Activated CD4-positive, alpha-beta T cell treated with anti-CD3 and anti-CD28 coated beads, Interleukin-2, Interleukin-4, amounts not matched to agents 100 ng/mL and 50 ng/mL, durations not matched to agents 16 hours and 8 hours (primary cell): ENCODE results near the gene OR7G2.
"Not testable (repeated sequence)": the region's sequence is repeated elsewhere in the genome, so short reads cannot be mapped to it uniquely, and the experiment has no call there.

Experiments
- DNase-seq: peaks from one replicate; pipeline ENCODE4 v3.0.0-alpha.2; 2020; ENCODE audit warnings: low spot score

The OR7G2 gene

DNA sequence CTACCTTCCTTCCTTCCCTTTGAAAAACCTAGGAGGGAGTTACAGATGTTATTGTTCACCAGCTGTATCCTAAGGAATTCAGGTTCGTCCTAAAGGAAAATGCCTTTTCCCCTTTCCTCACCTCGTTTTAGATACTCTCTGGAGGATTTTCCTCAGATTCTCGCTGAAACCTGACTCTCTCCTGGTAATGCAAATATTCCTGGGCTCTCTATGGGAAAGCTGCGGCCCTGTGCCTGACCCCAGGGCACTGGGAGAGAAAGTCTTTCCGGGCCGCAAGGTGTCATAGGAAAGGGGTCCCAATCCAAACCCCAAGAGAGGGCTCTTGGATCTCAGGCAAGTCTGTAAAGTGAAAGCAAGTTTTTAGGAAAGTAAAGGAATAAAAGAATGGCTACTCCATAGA lies 33.5 kb downstream of the OR7G2 start:
- no peak for DNase-seq

DNA sequence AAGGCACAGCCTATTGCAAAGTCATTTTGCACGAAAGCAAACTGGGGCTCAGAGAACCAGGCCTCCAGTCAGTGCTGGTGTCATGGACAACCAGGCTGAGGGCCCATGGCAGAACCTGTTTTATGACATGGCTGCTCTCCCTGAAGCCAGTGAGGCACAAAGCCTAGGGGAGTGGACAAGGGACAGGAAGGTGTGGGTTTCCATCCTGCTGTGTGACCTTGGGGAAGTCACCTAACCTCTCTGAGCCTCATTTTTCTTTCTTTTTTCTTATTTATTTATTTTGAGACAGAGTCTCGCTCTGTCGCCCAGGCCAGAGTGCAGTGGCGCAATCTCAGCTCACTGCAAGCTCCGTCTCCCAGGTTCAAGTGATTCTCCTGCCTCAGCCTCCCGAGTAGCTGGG lies 35.6 kb downstream of the OR7G2 start:
- DNase-seq = not testable (repeated sequence)

DNA sequence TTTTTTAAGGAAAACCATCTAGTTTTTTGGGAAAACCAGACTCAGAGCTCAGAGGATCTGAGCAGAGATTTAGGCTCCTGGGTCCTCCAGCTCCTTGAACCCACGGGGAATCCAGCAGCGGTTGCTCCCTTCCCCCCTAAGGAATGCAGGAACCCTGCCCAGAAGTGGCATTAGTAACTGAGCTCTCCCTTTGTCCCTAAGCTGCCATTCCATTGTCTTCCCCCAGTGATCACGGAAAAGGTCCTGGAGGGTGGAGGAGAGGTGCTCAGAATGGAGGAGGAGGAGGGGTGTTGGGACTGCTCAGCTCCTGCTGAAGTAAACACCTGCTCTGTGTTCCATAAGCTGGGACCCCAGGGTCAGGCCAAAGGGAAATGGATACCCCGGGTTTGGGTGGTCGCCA lies 37.2 kb downstream of the OR7G2 start:
- DNase-seq = no peak

DNA sequence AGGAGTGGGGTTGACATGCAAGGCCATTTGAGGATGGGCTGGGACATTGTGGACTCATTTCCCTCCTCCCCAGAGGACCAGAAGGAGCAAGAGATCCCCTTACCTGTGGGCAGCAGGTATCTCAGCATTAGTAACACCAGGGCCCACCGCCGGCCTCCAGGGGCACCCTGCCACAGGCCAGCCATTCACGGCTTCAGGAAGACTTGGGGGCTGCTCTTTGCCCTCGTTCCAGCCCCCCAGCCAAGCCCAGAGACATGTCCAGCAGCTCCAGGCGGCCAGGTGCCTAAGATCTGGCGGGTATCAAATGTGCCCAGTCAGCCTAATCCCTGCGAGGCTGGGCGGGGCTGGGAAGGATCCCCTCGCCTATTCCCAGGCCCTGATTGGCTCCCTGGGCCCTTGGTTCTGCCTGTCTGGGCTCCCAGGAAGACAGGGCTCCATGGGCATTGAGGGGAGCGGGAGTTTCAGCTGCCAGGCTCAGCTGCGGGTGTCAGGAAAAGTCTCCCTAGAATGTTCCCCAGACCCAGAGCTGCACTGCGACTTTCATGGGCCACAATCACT lies 41.7 kb downstream of the OR7G2 start:
- DNase-seq = no peak

DNA sequence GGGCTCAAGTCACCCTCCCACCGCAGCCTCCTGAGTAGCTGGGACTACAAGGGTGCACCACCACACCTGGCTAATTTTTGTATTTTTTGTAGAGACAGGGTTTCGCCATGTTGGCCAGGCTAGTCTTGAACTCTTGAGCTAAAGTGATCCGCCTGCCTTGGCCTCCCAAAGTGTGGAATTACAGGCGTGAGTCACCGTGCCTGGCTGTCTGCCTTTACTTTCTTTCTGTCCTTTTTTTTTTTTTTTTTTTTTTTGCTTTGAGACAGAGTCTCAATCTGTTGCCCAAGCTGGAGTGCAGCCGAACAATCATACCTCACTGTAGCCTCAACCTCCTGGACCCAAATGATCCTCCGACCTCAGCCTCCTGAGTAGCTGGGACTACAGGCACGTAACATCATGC lies 45.4 kb downstream of the OR7G2 start:
- DNase-seq = no peak

DNA sequence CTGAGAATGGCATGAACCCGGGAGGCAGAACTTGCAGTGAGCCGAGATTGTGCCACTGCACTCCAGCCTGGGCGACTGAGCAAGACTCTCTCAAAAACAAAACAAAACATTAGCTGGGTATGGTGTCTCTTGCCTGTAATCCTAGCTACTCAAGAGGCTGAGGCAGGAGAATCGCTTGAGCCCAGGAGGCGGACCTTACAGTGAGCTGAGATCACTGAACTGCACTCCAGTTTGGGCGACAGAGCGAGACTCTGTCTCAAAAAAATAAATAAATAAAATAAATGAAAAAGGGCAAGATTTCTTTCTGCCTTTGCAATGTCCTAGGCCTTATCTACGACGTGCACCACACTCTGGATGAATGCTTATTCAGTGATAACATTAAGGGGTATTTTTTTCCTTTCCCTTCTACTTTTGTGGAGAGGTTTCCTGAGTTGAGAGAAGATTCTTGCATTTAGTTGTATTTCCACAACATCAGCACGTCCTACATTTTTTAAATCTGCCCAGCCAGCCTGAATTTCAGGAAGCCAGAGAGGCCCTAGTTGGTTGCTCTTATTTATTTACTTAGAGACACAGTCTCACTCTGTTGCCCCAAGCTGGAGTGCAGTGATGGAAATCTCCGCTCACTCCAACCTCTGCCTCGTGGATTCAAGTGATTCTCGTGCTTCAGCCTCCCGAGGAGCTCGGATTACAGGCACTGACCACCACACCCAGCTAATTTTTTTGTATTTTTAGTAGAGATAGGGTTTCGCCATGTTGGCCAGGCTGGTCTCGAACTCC lies 46.5 kb downstream of the OR7G2 start:
- DNase-seq = no peak

DNA sequence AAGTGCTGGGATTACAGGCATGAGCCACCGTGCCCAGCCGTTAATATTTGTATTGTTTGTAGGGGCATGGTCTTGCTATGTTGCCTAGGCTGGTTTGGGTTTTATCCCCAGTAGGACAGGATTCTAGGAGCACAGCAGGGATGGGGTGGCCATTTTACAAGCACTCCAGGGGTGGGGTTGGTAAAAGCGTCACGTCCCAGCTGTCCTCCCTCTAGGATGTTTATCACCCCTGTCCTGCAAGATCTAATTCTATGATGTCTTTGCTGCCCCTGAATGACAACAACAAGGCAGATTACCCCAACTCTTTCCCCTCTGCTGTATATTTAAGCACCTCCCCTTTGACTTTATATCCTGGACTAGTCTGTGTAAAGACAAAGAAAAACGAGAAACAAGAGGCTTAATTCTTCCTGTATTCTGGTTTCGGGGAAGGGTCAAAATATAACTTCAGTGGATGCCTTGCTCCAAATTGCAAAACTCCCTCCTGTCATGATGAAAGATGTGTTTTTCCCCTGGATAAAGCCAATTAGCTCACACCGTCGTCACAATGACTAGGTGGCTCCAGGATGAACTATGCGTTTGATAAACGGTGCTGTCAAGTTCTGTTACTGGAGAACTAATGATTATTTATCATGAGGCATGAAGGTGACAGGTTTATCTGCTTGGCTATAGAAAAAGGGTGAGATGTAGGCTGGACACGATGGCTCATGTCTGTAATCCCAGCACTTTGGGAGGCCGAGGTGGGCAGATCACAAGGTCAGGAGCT lies 48.2 kb downstream of the OR7G2 start:
- no peak for DNase-seq

DNA sequence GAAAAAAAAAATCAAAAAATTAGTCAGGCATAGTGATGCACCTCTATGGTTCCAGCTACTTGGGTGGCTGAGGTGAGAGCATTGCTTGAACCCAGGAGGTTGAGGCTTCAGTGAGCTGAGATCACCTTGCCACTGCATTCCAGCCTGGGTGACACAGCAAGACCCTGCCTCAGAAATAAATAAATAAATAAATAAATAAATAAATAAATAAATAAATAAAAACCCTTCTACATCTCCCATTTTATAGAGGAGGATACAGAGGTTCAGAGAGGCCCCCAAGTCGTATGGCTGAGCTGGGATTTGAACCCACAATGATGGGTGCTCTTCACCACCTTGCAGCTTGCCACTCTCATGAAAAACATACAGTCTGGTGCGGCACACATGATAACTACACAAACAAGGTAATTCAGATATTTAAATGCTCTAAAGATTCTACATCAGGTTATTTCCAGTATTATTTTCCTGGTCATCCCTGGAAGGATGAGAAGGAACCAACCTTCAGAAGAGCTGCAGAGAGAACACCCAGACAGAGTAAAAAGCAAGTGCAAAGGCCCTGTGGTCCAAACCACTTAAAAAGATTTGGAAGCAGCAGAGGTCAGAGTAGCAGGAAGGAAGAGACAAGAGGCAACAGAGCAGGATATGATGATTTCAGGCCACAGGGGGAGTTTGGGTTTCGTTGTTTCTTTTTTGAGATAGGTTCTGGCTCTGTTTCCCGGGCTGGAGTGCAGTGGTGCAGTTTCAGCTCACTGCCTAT lies 49.6 kb downstream of the OR7G2 start:
- no peak for DNase-seq

DNA sequence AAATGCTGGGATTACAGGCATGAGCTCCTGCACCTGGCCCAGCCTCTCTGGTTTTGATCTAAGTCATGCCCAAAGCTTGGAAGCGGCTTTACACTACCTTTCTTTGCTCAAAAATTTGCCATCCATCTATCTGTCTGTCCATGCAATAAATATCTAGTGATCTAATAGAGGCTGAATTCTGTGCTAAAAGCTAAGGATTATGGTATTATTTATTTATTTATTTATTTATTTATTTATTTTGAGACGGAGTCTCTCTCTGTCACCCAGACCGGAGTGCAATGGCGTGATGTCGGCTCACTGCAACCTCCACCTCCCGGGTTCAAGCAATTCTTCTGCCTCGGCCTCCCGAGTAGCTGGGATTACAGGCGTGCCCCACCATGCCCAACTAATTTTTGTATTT lies 51.1 kb downstream of the OR7G2 start:
- not testable (repeated sequence) for DNase-seq

DNA sequence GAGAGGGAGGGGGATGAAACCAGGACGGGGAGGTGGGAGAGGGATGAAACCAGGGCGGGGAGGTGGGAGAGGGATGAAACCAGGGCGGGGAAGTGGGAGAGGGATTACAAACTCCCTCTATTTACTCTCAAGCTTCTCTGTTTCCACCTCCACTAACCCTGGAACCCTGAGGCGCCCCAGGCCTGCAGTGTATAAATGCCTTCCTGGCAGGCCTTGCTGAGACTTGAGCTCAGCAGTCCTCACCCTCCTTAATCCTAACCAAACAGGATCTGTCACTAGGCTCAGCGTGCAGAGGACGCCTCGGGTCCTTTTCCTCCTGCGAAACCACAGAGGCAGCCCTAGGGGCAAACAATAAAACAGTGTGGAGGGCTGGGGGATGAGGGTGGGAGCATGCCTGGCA lies 52.5 kb downstream of the OR7G2 start:
- no peak for DNase-seq

DNA sequence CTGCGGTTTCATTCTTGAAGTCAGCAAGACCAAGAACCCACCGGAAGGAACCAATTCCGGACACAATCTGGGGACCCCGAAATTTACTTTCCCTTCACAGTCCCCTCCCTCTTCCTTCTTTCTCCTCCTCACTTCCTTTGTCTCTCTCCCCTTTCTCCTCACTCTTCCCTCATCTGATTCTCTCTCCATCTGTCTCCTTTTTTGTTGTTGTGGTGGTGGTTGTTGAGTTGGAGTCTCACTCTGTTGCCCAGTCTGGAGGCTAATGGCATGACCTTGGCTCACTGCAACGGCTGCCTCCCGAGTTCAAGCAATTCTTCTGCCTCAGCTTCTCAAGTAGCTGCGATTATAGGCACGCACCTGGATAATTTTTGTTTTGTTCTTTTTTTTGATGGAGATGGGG lies 53.1 kb downstream of the OR7G2 start:
- DNase-seq = no peak

DNA sequence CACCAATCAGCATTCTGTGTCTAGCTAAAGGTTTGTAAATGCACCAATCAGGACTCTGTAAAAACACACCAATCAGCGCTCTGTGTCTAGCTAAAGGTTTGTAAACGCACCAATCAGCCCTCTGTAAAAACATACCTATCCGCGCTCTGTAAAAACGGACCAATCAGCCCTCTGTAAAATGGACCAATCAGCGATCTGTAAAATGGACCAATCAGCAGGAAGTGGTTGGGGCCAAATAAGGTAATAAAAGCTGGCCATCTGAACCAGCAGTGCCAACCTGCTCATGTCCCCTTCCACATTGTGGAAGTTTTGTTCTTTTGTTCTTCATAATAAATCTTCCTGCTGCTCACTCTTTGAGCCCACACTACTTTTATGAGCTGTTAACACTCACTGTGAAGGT lies 53.6 kb downstream of the OR7G2 start:
- DNase-seq = not testable (repeated sequence)

DNA sequence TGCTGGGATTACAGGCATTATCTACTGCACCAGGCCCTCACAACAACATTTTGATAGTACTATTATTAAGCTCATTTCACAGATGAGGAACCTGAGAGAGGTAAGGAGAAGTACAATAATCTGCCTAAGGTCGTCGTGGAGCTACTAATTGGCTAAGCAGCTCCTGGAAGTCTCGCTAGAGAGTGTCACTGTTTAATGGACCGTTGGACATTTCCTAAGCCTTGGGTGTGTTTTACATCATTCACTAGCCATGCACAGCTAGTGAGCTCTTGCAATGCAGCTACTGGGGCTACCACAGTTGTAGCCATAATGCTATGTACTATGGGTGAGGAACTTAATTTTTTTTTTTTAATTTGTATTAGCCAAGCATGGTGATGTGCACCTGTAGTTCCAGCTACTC lies 54.4 kb downstream of the OR7G2 start:
- no peak for DNase-seq
